GM23338 (cell line): ENCODE measurements around the gene RIPK4. TPM values are rescaled to one million over a fixed set of nuclear protein-coding genes. Genes with fewer than 3 reads are reported as not detected.

Experiments
- ATAC-seq: fragments of 200-7000 bp; cut with Tn5 transposase; 3 replicates; pipeline ENCODE4 v1.9.1; 2020
- DNase-seq: peaks from one replicate; pipeline ENCODE4 v3.0.0-alpha.2; 2015; ENCODE audit warnings: low spot score
- H2AFZ ChIP-seq: fragments of 200-600 bp; sonication (generic); 2 replicates; pipeline ENCODE4 v1.8.0; 2016; ENCODE audit warnings: antibody characterized with exemption, mild to moderate bottlenecking, moderate library complexity
- H3F3A ChIP-seq: fragments of 200-600 bp; sonication (generic); replicated peaks from 2 replicates; pipeline ENCODE4 v1.8.0; 2017; ENCODE audit warnings: antibody characterized with exemption, mixed run types, low read depth
- H3K27ac ChIP-seq: fragments of 200-600 bp; sonication (generic); 2 replicates; pipeline ENCODE4 v1.6.1; 2016; ENCODE audit warnings: low read depth
- H3K27me3 ChIP-seq: fragments of 200-600 bp; sonication (generic); 2 replicates; pipeline ENCODE4 v1.8.0; 2016; ENCODE audit warnings: mild to moderate bottlenecking, mixed run types, moderate library complexity; ENCODE audit not compliant: insufficient read depth
- H3K36me3 ChIP-seq: fragments of 200-600 bp; sonication (generic); 2 replicates; pipeline ENCODE4 v1.8.0; 2016; ENCODE audit warnings: mild to moderate bottlenecking; ENCODE audit not compliant: insufficient read depth
- H3K4me1 ChIP-seq: fragments of 200-600 bp; sonication (generic); 2 replicates; pipeline ENCODE4 v1.8.0; 2016; ENCODE audit warnings: mild to moderate bottlenecking, moderate library complexity; ENCODE audit not compliant: insufficient read depth
- H3K4me2 ChIP-seq: fragments of 200-600 bp; sonication (generic); 2 replicates; pipeline ENCODE4 v1.7.1; 2017; ENCODE audit warnings: mixed run types
- H3K4me3 ChIP-seq: fragments of 200-600 bp; sonication (generic); 2 replicates; pipeline ENCODE4 v1.6.1; 2016; ENCODE audit warnings: mixed run types
- H3K79me2 ChIP-seq: fragments of 200-600 bp; sonication (generic); replicated peaks from 2 replicates; pipeline ENCODE4 v1.8.0; 2017; ENCODE audit warnings: mild to moderate bottlenecking; ENCODE audit not compliant: insufficient read depth
- H3K9me2 ChIP-seq: fragments of 200-600 bp; sonication (generic); 2 replicates; pipeline ENCODE4 v1.8.0; 2017; ENCODE audit not compliant: insufficient read depth
- H4K20me1 ChIP-seq: fragments of 200-600 bp; sonication (generic); replicated peaks from 2 replicates; pipeline ENCODE4 v1.8.0; 2017; ENCODE audit warnings: mild to moderate bottlenecking; ENCODE audit not compliant: insufficient read depth
- H3K27ac Mint-ChIP-seq: 2 replicates; pipeline ENCODE4 v1.8.0; 2020; ENCODE audit warnings: inconsistent platforms, mild to moderate bottlenecking, moderate library complexity, mixed read lengths
- H3K27me3 Mint-ChIP-seq: 3 replicates; pipeline ENCODE4 v1.8.0; 2022; ENCODE audit warnings: low read depth, mild to moderate bottlenecking, moderate library complexity, mixed read lengths, inconsistent platforms; ENCODE audit not compliant: insufficient read depth, poor library complexity
- H3K36me3 Mint-ChIP-seq: 3 replicates; pipeline ENCODE4 v1.8.0; 2021; ENCODE audit warnings: low read depth, mild to moderate bottlenecking, inconsistent platforms, moderate library complexity, mixed read lengths
- H3K4me1 Mint-ChIP-seq: 3 replicates; pipeline ENCODE4 v1.8.0; 2020; ENCODE audit warnings: mild to moderate bottlenecking, inconsistent platforms, mixed read lengths
- H3K4me3 Mint-ChIP-seq: 3 replicates; pipeline ENCODE4 v1.8.0; 2021; ENCODE audit warnings: moderate library complexity, mild to moderate bottlenecking, inconsistent platforms, mixed read lengths
- H3K9me3 Mint-ChIP-seq: 3 replicates; pipeline ENCODE4 v1.8.0; 2020; ENCODE audit warnings: moderate library complexity, mild to moderate bottlenecking, inconsistent platforms, mixed read lengths
- EZH2 ChIP-seq: fragments of 200-600 bp; sonication (generic); IDR thresholded peaks from one replicate; pipeline ENCODE4 v1.8.0; 2017; ENCODE audit warnings: antibody characterized with exemption, mild to moderate bottlenecking, low read depth; ENCODE audit not compliant: unreplicated experiment
- EZH2phosphoT487 ChIP-seq: fragments of 200-600 bp; sonication (generic); IDR thresholded peaks from one replicate; pipeline ENCODE4 v1.8.1; 2018; ENCODE audit warnings: antibody characterized with exemption; ENCODE audit not compliant: unreplicated experiment
- JUNB ChIP-seq: IDR thresholded peaks from one replicate; pipeline ENCODE4 v1.6.1; 2016; ENCODE audit warnings: antibody characterized with exemption; ENCODE audit not compliant: unreplicated experiment
- POLR2AphosphoS5 ChIP-seq: IDR thresholded peaks from 2 replicates; pipeline ENCODE4 v1.6.1; 2016; ENCODE audit warnings: antibody characterized with exemption, low read depth
- ZNF114 ChIP-seq: fragments of 250-450 bp; sonication (Bioruptor Pico); IDR thresholded peaks from 2 replicates; pipeline ENCODE4 v1.5.0; 2020; ENCODE audit warnings: mild to moderate bottlenecking, moderate library complexity
- polyA plus RNA-seq: library from polyadenylated mRNA; unstranded; fragments of >200 nt; fragmentation: Nextera tagmentation; extraction: Ambion mirVana; gene quantifications from 2 replicates; pipeline ENCODE4 v1.2.1, GENCODE V29; 2016
- total RNA-seq: library from RNA; depleted of rRNA; stranded (reverse); fragments of >200 nt; shearing (Covaris generic); gene quantifications from 2 replicates; pipeline ENCODE4 v1.2.3, GENCODE V29; 2014
- TF ChIP-seq, protein P1 (sequence below): fragments of 250-450 bp; sonication (Bioruptor Pico); IDR thresholded peaks from 2 replicates; pipeline ENCODE4 v1.5.0; 2020; ENCODE audit warnings: mild to moderate bottlenecking, moderate library complexity
- TF ChIP-seq, protein P2 (sequence below): IDR thresholded peaks from 2 replicates; pipeline ENCODE4 v1.6.1; 2016; ENCODE audit warnings: antibody characterized with exemption

RIPK4 gene
- total and polyA plus RNA-seq, 2 experiments from 2014 or later: 2.5 to 9.9 TPM

DNA sequence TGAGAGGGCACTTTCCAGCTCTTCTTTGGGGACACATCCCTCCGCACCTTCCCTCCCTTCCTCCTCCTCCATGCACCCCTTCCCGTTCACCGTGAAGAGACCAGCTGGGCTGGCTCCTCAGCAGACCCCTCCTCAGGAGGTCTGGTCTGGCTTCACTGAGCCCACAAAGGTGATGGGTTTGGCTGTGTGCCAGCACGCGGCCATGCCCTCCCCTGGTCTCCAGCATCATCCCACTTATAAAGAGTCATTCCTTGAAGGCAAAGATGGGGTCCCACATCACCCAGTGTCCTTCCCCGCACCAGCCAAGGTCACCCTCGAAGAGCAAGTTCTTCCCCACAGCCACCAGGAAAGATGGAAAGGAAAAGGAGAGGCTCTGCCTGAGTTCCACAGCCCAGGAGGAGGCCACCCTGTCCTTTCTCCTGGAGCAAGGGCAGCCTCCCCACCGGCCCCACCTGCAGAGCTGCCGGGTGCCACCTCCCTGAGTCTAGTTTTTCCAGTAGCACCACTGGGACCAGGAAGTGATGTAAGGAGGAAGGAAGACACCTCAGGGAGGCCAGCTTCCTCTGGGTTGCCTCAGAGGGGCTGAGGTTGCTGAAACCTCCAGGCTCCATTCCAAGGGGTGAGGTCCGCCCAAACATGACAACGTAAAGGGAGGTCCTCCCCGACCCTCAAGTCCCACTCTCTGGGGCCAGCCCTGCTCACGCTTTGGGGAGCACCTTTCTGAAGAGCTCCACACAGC is 32.7 kb downstream of the RIPK4 start:
- no peak overlapping the region for H3K4me3 Mint-ChIP-seq
- Histone ChIP-seq H3K4me3 (no peak overlapping the region), H3K4me1 (no peaks in the 10 kb centered on the region; the same call in 1 of the 2 replicates), H4K20me1 (no peaks in the 10 kb centered on the region), H3K27ac (no peak overlapping the region), H3K9me2 (no peaks in the 10 kb centered on the region), H3K4me2 (no peak overlapping the region), H3K36me3 (no peaks in the 10 kb centered on the region; the same call in 1 of the 2 replicates), H3F3A (no peaks in the 10 kb centered on the region), H3K27me3 (no peaks in the 10 kb centered on the region), H3K79me2 (no peaks in the 10 kb centered on the region), H2AFZ (no peak overlapping the region)
- H3K27ac Mint-ChIP-seq: no peak overlapping the region
- H3K36me3 Mint-ChIP-seq: peaks cover 31% of the 10 kb centered on the region
- no peak for TF ChIP-seq EZH2
- TF ChIP-seq ZNF114 (CRISPR knock-in tag): no peak
- TF ChIP-seq JUNB: no peak
- TF ChIP-seq EZH2phosphoT487: no peak
- TF ChIP-seq, protein P1, sequence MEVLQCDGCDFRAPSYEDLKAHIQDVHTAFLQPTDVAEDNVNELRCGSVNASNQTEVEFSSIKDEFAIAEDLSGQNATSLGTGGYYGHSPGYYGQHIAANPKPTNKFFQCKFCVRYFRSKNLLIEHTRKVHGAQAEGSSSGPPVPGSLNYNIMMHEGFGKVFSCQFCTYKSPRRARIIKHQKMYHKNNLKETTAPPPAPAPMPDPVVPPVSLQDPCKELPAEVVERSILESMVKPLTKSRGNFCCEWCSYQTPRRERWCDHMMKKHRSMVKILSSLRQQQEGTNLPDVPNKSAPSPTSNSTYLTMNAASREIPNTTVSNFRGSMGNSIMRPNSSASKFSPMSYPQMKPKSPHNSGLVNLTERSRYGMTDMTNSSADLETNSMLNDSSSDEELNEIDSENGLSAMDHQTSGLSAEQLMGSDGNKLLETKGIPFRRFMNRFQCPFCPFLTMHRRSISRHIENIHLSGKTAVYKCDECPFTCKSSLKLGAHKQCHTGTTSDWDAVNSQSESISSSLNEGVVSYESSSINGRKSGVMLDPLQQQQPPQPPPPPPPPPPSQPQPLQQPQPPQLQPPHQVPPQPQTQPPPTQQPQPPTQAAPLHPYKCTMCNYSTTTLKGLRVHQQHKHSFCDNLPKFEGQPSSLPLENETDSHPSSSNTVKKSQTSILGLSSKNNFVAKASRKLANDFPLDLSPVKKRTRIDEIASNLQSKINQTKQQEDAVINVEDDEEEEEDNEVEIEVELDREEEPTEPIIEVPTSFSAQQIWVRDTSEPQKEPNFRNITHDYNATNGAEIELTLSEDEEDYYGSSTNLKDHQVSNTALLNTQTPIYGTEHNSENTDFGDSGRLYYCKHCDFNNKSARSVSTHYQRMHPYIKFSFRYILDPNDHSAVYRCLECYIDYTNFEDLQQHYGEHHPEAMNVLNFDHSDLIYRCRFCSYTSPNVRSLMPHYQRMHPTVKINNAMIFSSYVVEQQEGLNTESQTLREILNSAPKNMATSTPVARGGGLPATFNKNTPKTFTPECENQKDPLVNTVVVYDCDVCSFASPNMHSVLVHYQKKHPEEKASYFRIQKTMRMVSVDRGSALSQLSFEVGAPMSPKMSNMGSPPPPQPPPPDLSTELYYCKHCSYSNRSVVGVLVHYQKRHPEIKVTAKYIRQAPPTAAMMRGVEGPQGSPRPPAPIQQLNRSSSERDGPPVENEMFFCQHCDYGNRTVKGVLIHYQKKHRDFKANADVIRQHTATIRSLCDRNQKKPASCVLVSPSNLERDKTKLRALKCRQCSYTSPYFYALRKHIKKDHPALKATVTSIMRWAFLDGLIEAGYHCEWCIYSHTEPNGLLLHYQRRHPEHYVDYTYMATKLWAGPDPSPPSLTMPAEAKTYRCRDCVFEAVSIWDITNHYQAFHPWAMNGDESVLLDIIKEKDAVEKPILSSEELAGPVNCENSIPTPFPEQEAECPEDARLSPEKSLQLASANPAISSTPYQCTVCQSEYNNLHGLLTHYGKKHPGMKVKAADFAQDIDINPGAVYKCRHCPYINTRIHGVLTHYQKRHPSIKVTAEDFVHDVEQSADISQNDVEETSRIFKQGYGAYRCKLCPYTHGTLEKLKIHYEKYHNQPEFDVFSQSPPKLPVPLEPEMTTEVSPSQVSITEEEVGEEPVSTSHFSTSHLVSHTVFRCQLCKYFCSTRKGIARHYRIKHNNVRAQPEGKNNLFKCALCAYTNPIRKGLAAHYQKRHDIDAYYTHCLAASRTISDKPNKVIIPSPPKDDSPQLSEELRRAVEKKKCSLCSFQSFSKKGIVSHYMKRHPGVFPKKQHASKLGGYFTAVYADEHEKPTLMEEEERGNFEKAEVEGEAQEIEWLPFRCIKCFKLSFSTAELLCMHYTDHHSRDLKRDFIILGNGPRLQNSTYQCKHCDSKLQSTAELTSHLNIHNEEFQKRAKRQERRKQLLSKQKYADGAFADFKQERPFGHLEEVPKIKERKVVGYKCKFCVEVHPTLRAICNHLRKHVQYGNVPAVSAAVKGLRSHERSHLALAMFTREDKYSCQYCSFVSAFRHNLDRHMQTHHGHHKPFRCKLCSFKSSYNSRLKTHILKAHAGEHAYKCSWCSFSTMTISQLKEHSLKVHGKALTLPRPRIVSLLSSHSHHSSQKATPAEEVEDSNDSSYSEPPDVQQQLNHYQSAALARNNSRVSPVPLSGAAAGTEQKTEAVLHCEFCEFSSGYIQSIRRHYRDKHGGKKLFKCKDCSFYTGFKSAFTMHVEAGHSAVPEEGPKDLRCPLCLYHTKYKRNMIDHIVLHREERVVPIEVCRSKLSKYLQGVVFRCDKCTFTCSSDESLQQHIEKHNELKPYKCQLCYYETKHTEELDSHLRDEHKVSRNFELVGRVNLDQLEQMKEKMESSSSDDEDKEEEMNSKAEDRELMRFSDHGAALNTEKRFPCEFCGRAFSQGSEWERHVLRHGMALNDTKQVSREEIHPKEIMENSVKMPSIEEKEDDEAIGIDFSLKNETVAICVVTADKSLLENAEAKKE (CRISPR knock-in tag): no peak
- H3K4me1 Mint-ChIP-seq: peaks cover 11% of the 10 kb centered on the region
- peaks cover 1% of the 10 kb centered on the region for H3K27me3 Mint-ChIP-seq
- peaks cover 33% of the 10 kb centered on the region for H3K9me3 Mint-ChIP-seq
- DNase-seq (no peak), ATAC-seq (no peak)

GRCh38 chr21:41731081-41731480 is 35.8 kb downstream of the RIPK4 start:
- Histone ChIP-seq H2AFZ (no peak overlapping the region), H3K36me3 (no peaks in the 10 kb centered on the region), H3K27me3 (peaks cover 9% of the 10 kb centered on the region), H3K4me1 (no peaks in the 10 kb centered on the region; the same call in 1 of the 2 replicates), H3K4me3 (no peak overlapping the region), H3K27ac (no peak overlapping the region), H3K9me2 (no peaks in the 10 kb centered on the region), H4K20me1 (no peaks in the 10 kb centered on the region), H3K4me2 (no peak overlapping the region), H3K79me2 (no peaks in the 10 kb centered on the region), H3F3A (no peaks in the 10 kb centered on the region)
- no peak overlapping the region for H3K27ac Mint-ChIP-seq
- peaks cover 20% of the 10 kb centered on the region for H3K4me1 Mint-ChIP-seq
- DNase-seq (no peak), ATAC-seq (no peak)
- no peak overlapping the region for H3K4me3 Mint-ChIP-seq
- H3K27me3 Mint-ChIP-seq: peaks cover 20% of the 10 kb centered on the region
- peaks cover 5% of the 10 kb centered on the region; the same call in 2 of the 3 replicates for H3K9me3 Mint-ChIP-seq
- H3K36me3 Mint-ChIP-seq: peaks cover 3% of the 10 kb centered on the region; the same call in 1 of the 3 replicates
- no peak for TF ChIP-seq POLR2AphosphoS5
- TF ChIP-seq, protein P2, sequence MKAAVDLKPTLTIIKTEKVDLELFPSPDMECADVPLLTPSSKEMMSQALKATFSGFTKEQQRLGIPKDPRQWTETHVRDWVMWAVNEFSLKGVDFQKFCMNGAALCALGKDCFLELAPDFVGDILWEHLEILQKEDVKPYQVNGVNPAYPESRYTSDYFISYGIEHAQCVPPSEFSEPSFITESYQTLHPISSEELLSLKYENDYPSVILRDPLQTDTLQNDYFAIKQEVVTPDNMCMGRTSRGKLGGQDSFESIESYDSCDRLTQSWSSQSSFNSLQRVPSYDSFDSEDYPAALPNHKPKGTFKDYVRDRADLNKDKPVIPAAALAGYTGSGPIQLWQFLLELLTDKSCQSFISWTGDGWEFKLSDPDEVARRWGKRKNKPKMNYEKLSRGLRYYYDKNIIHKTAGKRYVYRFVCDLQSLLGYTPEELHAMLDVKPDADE: no peak
